Fibroblast of villous mesenchyme (primary cell): ENCODE measurements around the gene TSHZ2. TPM values are rescaled to one million over a fixed set of nuclear protein-coding genes. Genes with fewer than 3 reads are reported as not detected.

Experiments used
- DNase-seq: peaks from one replicate; pipeline ENCODE4 v3.0.0-alpha.2; 2010; ENCODE audit warnings: low read depth
- H3K4me3 ChIP-seq: 2 replicates; pipeline ENCODE4 v1.5.1; 2011; ENCODE audit warnings: low read depth, mild to moderate bottlenecking, low read length
- CTCF ChIP-seq: IDR thresholded peaks from 2 replicates; pipeline ENCODE4 v1.5.1; 2012; ENCODE audit warnings: low read depth, mild to moderate bottlenecking, low read length; ENCODE audit not compliant: insufficient read depth
- total RNA-seq: library from RNA; depleted of rRNA; stranded (reverse); fragments of >200 nt; gene quantifications from 2 replicates; pipeline ENCODE4 v1.2.3, GENCODE V29; 2012

The TSHZ2 gene
- total RNA-seq, 1 donor: 2.6 TPM

- TF ChIP-seq CTCF: no peak
- DNase-seq: no peak
- no peak overlapping the region for H3K4me3 ChIP-seq
Observed at GRCh38 chr20:53116733-53117132, 144.6 kb downstream of the TSHZ2 start.

- DNase-seq: no peak
- no peak for TF ChIP-seq CTCF
- H3K4me3 ChIP-seq: no peak overlapping the region
Observed at GRCh38 chr20:53122853-53123252, 150.7 kb downstream of the TSHZ2 start.

GRCh38 chr20:53124075-53124551, 152.0 kb downstream of the TSHZ2 start:
- TF ChIP-seq CTCF: no peak
- H3K4me3 ChIP-seq: no peak overlapping the region
- DNase-seq: peak; percentile 6

- DNase-seq: no peak
- no peak for TF ChIP-seq CTCF
Observed at GRCh38 chr20:53124803-53125202, 152.6 kb downstream of the TSHZ2 start.

GRCh38 chr20:53126185-53126584, 154.0 kb downstream of the TSHZ2 start:
- H3K4me3 ChIP-seq: no peak overlapping the region
- no peak for TF ChIP-seq CTCF
- DNase-seq: no peak

More at GRCh38 chr20:53124803-53125202, 152.6 kb downstream of the TSHZ2 start:
- H3K4me3 ChIP-seq: no peak overlapping the region

GRCh38 chr20:53127027-53127426, 154.9 kb downstream of the TSHZ2 start:
- no peak overlapping the region for H3K4me3 ChIP-seq
- no peak for TF ChIP-seq CTCF
- DNase-seq: no peak

GRCh38 chr20:53128004-53128403, 155.8 kb downstream of the TSHZ2 start:
- no peak overlapping the region for H3K4me3 ChIP-seq
- TF ChIP-seq CTCF: no peak
- DNase-seq: no peak
